Neural crest cell (in vitro differentiated cells): Measurements from ENCODE around the gene EGF. TPM values are rescaled to one million over a fixed set of nuclear protein-coding genes. Genes with fewer than 3 reads are reported as not detected.

Experiments used
- DNase-seq: peaks from one replicate; pipeline ENCODE4 v3.0.0; 2021; ENCODE audit warnings: low read depth, mixed read lengths, low spot score
- H3K27ac Mint-ChIP-seq: one replicate; pipeline ENCODE4 v1.8.0; 2021; ENCODE audit warnings: mild to moderate bottlenecking, mixed read lengths; ENCODE audit not compliant: unreplicated experiment
- H3K27me3 Mint-ChIP-seq: 2 replicates; pipeline ENCODE4 v1.8.0; 2021; ENCODE audit warnings: low read depth, mild to moderate bottlenecking, mixed read lengths
- H3K36me3 Mint-ChIP-seq: 2 replicates; pipeline ENCODE4 v1.8.0; 2021; ENCODE audit warnings: low read depth, mild to moderate bottlenecking, mixed read lengths
- H3K4me1 Mint-ChIP-seq: 2 replicates; pipeline ENCODE4 v1.8.0; 2021; ENCODE audit warnings: mixed read lengths
- H3K4me3 Mint-ChIP-seq: one replicate; pipeline ENCODE4 v1.8.0; 2021; ENCODE audit warnings: mild to moderate bottlenecking, mixed read lengths
- H3K9me3 Mint-ChIP-seq: 2 replicates; pipeline ENCODE4 v1.8.0; 2021; ENCODE audit warnings: mixed read lengths
- CTCF ChIP-seq: fragments of 200-600 bp; sonication (generic); conservative IDR thresholded peaks from 2 replicates; pipeline ENCODE4 v1.5.0; 2021; ENCODE audit warnings: antibody characterized with exemption, mild to moderate bottlenecking
- total RNA-seq: library from RNA; stranded (reverse); gene quantifications from 2 replicates; pipeline ENCODE4 v1.2.1, GENCODE V29; 2021

The EGF gene
- total RNA-seq, 1 donor from 2014 or later, result 0.84 TPM

- no peak for DNase-seq
- H3K4me3 Mint-ChIP-seq, result no peak overlapping the region
- no peaks in the 10 kb centered on the region for H3K27me3 Mint-ChIP-seq
- no peak overlapping the region for H3K27ac Mint-ChIP-seq
- no peaks in the 10 kb centered on the region for H3K36me3 Mint-ChIP-seq
- no peaks in the 10 kb centered on the region for H3K9me3 Mint-ChIP-seq
- TF ChIP-seq CTCF, result no peak
- no peaks in the 10 kb centered on the region for H3K4me1 Mint-ChIP-seq
These were observed 33.6 kb upstream of the EGF start for GRCh38 chr4:109879081-109879480.

- peak overlapping the region; percentile 21 for H3K27ac Mint-ChIP-seq
- DNase-seq, result no peak
- no peaks in the 10 kb centered on the region for H3K36me3 Mint-ChIP-seq
- no peaks in the 10 kb centered on the region for H3K4me1 Mint-ChIP-seq
- TF ChIP-seq CTCF, result no peak
- no peaks in the 10 kb centered on the region for H3K9me3 Mint-ChIP-seq
- no peaks in the 10 kb centered on the region for H3K27me3 Mint-ChIP-seq
- no peak overlapping the region for H3K4me3 Mint-ChIP-seq
These were observed 32.9 kb upstream of the EGF start for GRCh38 chr4:109879636-109880314.

GRCh38 chr4:109886303-109886702 is 26.4 kb upstream of the EGF start:
- no peak for DNase-seq
- Mint-ChIP-seq H3K36me3 (no peaks in the 10 kb centered on the region), H3K27me3 (no peaks in the 10 kb centered on the region), H3K4me3 (no peak overlapping the region), H3K9me3 (no peaks in the 10 kb centered on the region), H3K27ac (no peak overlapping the region), H3K4me1 (no peaks in the 10 kb centered on the region)
- no peak for TF ChIP-seq CTCF

GRCh38 chr4:109887071-109887470 is 25.6 kb upstream of the EGF start:
- Mint-ChIP-seq H3K36me3 (no peaks in the 10 kb centered on the region), H3K4me1 (no peaks in the 10 kb centered on the region), H3K27me3 (no peaks in the 10 kb centered on the region), H3K27ac (peak overlapping the region; percentile 73), H3K9me3 (no peaks in the 10 kb centered on the region), H3K4me3 (no peak overlapping the region)
- no peak for TF ChIP-seq CTCF
- no peak for DNase-seq

- H3K4me3 Mint-ChIP-seq, result no peak overlapping the region
- H3K27ac Mint-ChIP-seq, result no peak overlapping the region
- no peak for DNase-seq
- H3K9me3 Mint-ChIP-seq, result no peaks in the 10 kb centered on the region
- H3K36me3 Mint-ChIP-seq, result no peaks in the 10 kb centered on the region
- H3K27me3 Mint-ChIP-seq, result no peaks in the 10 kb centered on the region
- no peaks in the 10 kb centered on the region for H3K4me1 Mint-ChIP-seq
- no peak for TF ChIP-seq CTCF
These were observed 22.6 kb upstream of the EGF start for GRCh38 chr4:109890076-109890475.
